NCI-H187 (cell line): Measurements from ENCODE around the gene UBP1.
A peak's percentile ranks its signal among the peaks of the same experiment; 100 is the strongest.
"Not testable (repeated sequence)": the region's sequence is repeated elsewhere in the genome, so short reads cannot be mapped to it uniquely, and the experiment has no call there.

ENCODE experiments used
- DNase-seq, 2 experiments: peaks; one replicate each; lab custom pipeline; 2025; lab: John Stamatoyannopoulos, UW

UBP1 gene, protein sequence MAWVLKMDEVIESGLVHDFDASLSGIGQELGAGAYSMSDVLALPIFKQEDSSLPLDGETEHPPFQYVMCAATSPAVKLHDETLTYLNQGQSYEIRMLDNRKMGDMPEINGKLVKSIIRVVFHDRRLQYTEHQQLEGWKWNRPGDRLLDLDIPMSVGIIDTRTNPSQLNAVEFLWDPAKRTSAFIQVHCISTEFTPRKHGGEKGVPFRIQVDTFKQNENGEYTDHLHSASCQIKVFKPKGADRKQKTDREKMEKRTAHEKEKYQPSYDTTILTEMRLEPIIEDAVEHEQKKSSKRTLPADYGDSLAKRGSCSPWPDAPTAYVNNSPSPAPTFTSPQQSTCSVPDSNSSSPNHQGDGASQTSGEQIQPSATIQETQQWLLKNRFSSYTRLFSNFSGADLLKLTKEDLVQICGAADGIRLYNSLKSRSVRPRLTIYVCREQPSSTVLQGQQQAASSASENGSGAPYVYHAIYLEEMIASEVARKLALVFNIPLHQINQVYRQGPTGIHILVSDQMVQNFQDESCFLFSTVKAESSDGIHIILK

DNA sequence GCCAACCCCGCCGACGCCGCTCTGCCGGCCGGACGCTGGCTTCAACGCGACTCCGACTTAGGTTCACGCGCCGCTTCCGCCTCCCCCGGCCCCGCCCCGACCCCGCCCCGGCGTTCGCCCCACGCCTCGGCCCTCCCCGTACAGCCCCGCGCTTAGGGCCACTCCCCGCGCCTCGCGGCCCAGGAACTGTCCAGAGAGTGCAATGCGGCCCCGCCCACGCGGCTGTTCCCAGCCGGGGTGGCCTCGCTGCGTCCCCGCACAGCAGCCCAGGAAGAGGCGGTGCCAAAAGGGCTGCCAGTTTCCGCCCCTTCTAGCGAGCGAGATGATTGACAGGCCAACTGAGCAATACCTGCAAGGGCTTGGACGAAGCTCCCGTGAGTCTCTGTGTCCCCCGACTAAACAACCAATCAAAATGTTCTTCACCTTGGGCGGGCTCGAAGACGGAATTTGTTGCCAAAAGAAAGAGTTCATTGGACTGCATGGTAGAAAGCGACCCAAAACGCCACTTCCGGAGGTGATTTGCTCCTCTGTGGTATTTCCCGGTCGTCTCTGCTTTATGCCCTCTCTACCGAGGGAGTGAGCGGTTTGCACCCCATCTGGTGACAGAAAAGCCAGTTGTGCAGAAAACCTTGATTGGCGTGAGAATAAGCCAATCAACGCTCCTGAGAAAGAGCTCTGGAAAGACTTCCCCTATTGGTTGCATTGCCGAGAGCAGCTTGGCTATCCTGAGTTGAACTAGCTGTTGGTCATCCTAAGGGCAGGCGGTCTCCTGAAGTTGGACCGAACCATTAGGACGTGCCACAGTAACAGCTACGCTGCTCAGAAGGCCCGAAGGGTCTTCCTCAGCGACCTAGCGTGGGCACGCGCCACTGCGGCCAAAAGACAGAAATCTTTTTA lies at the start of gene UBP1:
Gene UBP1, minus strand, starts transcription at position 78 of the 897 bp plus-strand sequence. CDS start 557 bp downstream, outside the sequence.
- peak; percentile 95 to 96 for DNase-seq

DNA sequence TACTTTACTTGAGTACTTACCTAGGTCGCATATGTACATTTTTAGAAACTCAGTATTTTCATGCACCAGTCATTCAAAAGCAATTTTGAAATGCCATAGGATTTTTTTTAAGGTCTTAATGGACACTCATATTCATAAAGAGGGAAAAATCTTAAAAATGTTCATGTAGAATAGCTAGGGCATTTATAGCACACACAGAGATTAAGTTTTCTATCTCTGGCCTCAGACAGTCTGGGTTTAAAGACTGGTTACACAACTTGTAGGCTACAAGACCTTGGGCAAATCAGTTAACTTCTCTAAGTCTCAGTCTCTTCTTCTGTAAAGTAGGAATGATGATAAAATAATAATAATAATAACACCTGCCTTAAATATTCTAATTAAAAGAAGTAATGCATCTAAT lies 48.5 kb upstream of the UBP1 start:
- no peak for DNase-seq

DNA sequence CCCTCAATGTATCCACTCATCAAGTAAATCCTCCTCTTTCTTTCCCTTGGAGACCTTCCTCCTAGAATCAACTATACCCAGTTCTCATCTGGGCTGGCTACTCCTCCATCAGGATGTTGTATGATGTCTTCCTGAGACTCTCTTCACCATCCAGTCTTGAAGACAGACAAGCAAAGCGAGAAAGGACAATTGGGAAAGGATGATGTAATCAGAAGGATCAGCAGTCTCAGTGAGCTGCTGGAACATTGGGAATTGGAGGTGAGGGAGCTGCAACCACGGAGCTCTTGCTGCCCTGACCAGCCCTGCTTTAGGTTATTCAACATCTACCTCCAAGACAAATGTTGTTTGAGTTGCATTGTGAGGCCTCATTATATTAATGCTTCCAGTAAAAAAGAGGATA lies 48.0 kb upstream of the UBP1 start:
- DNase-seq = no peak

DNA sequence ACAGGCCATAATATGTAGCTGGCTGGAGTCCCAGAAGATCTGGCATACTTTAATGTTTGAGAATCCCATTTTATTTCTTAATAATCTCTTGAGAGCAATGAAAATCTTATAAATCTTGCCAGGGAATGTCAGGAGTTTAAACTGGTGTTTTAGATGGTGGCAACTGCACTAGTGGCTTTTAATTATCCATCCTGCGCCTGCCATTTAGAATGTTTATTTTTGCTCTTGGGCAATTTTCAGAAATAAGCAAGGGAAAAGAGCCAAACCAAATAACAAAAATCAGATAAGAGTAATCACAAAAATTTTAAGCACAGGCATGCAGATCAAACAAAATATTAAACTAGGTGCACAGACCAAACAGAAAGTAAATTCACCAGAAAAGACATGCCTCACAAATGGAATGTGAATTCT lies 41.9 kb upstream of the UBP1 start:
- DNase-seq = no peak

DNA sequence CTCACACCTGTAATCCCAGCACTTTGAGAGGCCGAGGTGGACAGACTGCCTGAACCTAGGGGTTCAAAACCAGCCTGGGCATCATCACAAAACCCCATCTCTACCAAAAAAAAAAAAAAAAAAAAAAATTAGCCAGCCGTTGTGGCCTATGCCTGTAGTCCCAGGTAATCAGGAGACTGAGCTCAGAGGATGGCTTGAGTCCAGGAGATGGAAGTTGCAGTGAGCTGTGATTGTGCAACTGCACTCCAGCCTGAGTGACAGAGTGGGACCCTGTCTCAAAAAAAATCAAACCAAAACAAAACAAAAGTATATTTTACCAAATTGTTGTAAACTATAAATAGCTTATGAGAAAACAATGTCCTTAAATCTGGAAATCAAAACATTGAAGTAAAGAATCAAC lies 34.7 kb upstream of the UBP1 start:
- no peak for DNase-seq

DNA sequence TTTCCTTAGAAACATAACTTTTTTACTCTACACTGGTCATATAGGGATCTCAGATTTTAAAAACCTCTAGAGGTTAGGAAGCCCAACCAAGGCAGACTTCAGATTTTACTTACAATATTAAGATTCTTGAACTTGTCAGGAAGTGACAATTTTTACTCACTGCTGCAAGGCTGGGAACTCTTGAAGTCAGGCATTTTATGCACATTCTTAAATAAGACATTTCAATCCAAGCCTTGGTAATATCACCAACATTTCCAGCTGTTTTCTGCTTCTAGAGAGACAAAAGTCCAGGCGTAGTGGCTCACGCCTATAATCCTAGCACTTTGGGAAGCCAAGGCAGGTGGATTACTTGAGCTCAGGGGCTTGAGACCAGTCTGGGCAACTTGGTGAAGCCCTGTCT lies 33.6 kb upstream of the UBP1 start:
- DNase-seq = no peak

DNA sequence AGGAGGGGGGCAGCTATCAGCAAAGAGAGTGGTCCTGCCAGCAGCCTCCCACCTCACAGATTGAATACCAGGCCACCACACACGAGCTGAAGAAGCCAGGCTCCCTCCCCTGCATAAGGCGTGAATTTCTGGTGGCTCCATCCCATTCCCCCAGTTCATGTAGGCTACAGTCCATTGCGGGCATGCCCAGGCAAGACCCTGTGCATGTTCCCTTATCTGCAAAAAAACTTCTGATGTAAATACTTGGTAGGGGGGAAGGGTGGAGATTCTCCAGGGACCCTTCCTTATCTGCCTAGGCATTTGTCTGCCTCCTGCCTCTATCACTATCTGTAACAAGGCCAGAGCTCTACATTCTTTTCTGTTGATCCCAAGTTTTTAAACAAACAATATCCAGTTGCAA lies 27.6 kb upstream of the UBP1 start:
- no peak for DNase-seq

DNA sequence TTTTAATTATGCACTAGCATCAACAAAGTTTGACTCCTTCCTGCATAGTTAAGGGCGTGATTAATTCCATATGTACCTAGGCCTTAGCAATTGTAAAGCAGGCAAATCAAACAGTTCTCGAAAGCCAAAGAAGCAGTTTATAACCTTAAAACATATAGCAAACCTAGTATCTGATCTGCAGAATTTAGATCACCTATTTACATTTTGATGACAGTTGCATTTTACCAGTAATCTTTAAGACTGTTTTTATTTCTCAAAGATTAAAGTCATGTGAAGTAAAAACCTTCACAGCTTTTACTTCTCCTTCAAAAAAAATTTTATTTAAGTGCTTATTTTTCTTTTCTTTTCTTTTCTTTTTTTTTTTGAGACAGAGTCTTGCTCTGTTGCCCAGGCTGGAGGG lies 20.9 kb upstream of the UBP1 start:
- no peak for DNase-seq

DNA sequence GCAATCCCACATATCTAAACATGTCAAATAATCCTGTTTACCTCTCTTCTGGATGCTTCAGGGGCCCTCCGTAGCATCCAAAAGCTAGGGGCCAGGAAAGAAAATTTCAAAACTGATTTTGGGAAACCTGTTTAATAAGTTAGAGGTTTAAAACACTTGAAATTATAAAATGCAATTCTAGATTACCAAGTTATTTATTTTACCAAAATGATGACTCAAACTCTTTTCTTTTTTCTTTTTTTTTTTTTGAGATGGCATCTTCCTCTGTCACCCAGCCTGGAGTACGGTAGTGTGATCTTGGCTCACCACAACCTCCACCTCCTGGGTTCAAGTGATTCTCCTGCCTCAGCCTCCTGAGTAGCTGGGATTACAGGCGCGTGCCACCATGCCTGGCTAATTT lies 19.4 kb upstream of the UBP1 start:
- DNase-seq = not testable (repeated sequence)

DNA sequence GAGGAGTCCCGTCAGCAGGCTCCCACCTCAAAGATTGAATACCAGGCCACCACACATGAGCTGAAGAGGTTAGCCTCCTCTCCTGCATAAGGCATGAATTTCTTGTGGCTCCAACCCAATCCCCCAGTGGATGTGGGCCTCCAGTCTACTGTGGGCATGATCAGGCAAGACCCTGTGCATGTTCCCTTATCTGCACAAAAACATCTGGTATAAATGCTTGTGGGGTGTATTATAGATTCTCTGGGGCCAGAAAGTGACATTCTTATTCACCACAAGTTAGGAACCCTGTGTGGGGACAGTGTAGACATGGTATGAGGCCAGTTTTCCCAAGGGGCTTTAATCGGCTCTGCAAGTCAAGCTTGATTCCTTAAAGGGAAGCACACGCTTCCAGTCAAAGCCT lies 18.2 kb upstream of the UBP1 start:
- no peak for DNase-seq

DNA sequence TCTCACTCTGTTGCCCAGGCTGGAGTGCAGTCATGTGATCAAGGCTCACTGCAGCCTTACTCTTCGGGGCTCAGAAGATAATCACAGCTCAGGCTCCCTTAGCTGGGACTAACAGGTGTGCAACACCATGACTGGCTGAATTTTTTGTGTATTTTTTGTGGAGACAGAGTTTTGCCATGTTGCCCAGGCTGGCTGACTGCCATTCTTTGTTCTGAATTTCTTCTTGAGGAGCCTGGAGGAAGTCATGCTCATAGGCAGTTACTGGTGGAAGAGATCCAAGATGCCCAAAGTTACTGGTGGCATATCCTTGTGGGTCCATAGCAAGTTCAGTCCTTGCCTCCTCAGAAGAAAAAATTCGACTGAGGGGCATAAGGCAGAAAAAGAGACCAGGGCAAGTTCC lies 16.6 kb upstream of the UBP1 start:
- DNase-seq = no peak

DNA sequence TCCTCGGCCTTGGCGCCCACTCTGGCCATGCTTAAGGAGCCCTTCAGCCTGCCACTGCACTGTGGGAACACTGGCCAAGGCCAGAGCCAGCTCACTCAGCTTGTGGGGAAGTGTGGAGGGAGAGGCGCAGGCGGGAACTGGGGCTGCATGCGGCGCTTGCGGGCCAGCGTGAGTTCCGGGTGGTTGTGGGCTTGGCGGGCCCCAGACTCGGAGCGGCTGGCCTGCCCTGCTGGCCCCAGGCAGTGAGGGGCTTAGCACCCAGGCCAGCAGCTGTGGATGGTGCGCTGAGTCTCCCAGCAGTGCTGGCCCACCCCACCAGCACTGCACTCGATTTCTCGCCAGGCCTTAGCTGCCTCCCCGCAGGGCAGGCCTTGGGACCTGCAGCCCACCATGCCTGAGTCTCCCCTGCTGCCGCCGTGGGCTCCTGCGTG lies 13.1 kb upstream of the UBP1 start:
- no peak for DNase-seq

DNA sequence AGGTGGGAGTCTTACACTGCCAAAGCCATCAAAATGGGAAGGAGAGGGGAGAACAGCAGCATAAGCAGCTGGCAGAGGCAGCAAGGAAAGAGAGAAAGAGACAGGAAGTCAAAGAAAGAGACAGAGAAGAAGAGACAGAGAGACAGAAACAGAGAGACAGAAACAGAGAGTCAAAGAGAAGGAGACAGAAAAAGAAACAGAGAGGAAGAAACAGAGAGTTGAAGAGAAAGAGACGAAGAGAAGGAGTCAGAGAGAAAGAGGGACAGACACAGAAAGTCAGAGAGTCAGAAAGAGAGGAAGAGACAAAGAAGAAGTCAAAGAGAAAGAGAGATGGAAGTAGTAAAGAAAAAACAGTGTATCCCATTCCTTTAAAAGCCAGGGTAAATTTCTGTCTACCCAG lies 11.8 kb upstream of the UBP1 start:
- DNase-seq = not testable (repeated sequence)

DNA sequence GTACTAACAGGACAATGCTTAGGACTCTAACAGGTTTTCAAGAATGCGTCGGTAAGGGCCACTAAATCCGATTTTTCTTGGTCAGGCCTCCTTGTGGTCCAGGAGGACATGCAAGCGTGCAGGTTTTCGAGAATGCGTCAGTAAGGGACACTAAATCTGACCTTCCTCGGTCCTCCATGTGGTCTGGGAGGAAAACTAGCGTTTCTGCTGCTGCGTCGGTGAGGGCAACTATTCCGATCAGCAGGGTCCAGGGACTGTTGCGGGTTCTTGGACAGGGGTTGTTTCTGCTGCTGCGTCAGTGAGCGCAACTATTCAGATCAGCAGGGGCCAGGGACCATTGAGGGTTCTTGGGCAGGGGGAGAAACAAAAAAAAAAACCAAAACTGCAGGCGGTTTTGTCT lies 7.8 kb upstream of the UBP1 start:
- DNase-seq = no peak

DNA sequence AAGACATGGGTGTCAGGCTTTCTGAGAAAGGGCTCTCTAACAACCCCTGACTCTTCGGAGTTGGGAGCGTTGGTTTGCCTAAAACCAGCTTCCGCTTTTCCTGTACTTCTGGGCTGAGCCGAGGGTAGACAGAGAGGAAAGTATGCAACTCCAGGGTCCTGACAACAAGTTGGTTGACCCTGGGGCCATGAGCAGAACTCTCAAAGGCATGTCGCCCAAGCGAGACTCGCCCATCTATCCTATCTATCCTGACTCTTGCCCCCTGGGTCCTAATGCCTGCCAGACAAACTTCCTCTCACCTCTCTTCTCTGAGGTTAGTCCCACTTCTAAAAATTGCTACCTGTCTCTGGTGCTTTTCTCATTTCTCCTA lies 7.0 kb upstream of the UBP1 start:
- DNase-seq = not testable (repeated sequence)

DNA sequence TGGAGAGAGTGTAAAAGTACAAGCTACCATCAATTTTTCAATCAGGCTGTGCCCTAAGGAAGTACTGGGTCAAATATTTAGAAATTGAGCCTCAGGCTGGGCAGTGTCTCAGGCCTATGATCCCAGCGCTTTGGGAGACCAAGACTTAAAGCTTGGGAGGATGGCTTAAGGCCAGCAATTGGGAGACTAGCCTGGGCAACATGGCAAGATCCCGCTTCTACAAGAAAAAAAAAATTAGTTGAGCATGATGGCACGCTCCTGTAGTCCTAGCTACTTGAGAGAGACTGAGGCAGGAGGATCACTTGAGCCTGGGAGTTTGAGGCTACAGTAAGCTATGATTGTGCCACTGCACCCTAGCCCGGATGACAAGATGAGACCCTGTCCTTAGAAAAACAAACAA lies 2.0 kb upstream of the UBP1 start:
- DNase-seq = no peak

DNA sequence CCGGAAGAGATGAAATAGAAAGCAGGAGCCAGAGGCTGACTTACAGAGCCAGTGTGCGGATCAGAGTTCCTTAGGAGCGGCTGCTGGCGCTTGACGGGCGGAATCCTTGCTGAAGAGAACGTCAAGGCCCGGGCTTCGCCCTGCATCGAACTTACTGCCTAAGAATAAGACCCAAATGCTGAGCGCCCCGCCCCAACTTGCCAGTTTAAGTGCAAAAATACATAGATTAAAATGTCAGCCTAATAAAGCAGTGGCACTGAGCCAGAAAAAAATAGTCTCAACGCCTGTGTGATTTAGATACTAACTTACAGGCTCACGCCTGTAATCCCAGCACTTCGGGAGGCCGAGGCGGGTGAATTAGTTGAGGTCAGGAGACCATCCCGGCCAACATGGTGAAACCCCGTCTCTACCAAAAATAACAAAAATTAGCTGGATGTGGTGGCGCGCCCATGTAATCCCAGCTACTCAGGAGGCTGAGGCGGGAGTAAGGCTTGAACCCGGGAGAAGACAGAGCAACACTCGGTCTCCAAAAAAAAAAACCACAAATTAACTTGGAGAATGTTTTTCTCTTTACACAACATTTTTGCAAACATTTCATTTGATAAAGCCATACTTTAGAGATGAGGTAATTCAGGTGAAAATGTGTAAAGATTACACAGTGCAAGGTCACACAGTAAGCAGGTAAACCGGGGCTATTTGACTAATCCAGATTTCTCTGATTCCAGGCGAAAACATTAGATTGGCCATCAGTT lies 1.2 kb upstream of the UBP1 start:
- DNase-seq = no peak

DNA sequence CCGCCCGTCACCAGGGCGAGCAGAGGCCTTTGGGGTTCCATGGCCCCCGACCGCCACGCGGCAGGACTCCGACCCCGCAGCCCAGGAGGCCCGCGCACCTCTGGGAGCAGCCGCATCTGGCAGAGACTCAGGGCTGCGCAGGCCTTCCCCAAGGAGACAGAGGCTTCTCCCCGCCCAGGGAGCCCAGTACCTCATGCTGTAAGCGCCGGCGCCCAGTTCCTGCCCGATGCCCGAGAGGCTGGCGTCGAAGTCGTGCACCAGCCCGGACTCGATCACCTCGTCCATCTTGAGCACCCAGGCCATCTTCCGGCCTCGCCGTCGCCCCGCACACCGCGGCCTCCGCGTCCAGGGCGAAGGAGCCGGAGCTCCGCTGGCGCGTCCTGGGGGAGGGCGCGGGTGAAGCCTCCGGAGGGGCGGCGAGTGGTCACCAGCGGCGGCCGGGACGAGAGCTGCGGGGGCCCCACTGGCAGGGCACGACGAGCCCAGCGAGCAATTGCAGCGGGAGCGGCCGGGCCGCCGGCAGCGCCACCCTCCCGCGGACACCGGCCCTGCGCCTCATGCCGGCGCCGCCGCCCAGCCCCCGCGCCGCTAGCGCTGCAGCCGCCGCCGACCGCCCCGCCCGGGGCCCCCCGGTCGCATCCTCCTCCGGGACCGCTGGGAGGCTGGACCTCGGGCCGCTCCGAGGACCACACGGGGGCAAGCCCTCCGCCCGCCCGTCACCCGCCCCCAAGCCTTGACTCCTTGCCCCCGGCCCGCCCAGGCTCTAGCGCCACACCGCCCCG lies 468 bp downstream of the UBP1 start:
- no peak for DNase-seq

DNA sequence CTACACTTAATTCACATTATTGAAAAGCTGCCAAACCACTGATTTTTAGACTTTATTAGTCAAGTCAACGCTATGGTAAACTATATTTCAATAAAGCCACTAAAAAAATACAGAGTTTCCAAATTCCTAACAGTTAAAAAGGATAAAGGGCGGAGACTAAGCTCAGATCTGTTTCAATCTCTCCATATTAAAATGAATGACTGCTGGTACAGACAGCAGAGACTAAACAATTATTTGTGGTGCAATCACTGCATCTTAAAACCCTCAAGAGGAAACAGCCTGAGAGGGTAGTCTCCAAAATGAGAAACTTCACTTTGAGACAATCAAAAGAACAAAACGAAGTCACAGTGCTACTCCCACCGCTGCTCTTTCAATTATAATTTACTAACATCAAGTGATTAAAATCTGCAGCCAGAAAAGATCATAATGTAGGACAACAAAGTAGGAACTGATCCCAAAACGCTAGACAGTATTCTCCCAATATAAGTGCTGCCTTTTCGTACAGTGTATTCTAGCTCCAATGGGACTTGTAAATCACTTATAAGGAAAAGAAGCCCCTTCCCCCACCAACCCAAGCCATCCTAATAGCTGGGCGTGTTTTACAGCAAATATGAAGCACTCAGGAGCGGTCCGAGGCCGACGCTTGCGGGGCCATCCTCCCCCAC lies 1.2 kb downstream of the UBP1 start:
- peak in 1 of 2 experiments; percentile 5 for DNase-seq

DNA sequence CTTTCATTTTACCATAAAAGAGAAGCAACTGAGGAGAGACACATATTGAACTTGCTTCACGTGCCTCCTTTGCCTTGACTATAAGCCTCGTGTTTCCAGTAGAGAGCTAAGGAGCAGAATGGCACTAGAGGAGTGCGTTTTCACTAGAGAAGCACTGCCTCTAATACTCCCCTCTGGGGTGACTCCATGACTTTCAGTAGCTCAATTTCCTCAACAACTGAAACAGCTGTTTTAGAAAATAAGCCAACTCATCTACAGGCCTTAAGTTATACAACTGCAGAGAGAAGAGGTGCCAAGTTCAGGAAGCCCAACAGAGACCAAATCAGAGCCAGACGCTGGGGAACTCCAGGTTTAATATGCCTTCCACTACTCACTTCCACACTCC lies 1.9 kb downstream of the UBP1 start:
- no peak for DNase-seq
